Mesendoderm (in vitro differentiated cells): ENCODE data around the gene NSUN4.
"Not testable (repeated sequence)": the region's sequence is repeated elsewhere in the genome, so short reads cannot be mapped to it uniquely, and the experiment has no call there.

Source experiments
- DNase-seq: peaks from one replicate; pipeline ENCODE4 v3.0.0; 2013
- H2AK5ac ChIP-seq: 2 replicates; pipeline ENCODE4 v1.6.1; 2013; ENCODE audit warnings: low read length, inconsistent platforms
- H2BK120ac ChIP-seq: 2 replicates; pipeline ENCODE4 v1.6.1; 2013; ENCODE audit warnings: low read depth, mild to moderate bottlenecking, low read length, moderate library complexity, mixed read lengths
- H2BK15ac ChIP-seq: replicated peaks from 2 replicates; pipeline ENCODE4 v1.6.1; 2013; ENCODE audit warnings: low read depth, mild to moderate bottlenecking, moderate library complexity
- H2BK5ac ChIP-seq: 2 replicates; pipeline ENCODE4 v1.6.1; 2013; ENCODE audit warnings: low read length, inconsistent platforms
- H3K18ac ChIP-seq: 2 replicates; pipeline ENCODE4 v1.6.1; 2013; ENCODE audit warnings: mild to moderate bottlenecking, low read length, mixed read lengths
- H3K23ac ChIP-seq: one replicate; pipeline ENCODE4 v1.6.1; 2013; ENCODE audit warnings: low read length
- H3K27ac ChIP-seq: 2 replicates; pipeline ENCODE4 v1.5.1; 2013; ENCODE audit warnings: low read depth, mild to moderate bottlenecking, inconsistent platforms, low read length, moderate library complexity
- H3K27me3 ChIP-seq: 2 replicates; pipeline ENCODE4 v1.6.1; 2013; ENCODE audit warnings: low read length, control low read depth, mild to moderate bottlenecking, inconsistent platforms; ENCODE audit not compliant: insufficient read depth, poor library complexity
- H3K36me3 ChIP-seq: 2 replicates; pipeline ENCODE4 v1.6.1; 2013; ENCODE audit warnings: low read length, inconsistent platforms; ENCODE audit not compliant: control insufficient read depth, insufficient read depth
- H3K4ac ChIP-seq: one replicate; pipeline ENCODE4 v1.6.1; 2013; ENCODE audit warnings: low read depth, mild to moderate bottlenecking, low read length, moderate library complexity
- H3K4me1 ChIP-seq: 2 replicates; pipeline ENCODE4 v1.6.1; 2013; ENCODE audit warnings: low read depth, low read length, inconsistent platforms; ENCODE audit not compliant: control insufficient read depth
- H3K4me2 ChIP-seq: 2 replicates; pipeline ENCODE4 v1.6.1; 2013; ENCODE audit warnings: low read length
- H3K4me3 ChIP-seq: 2 replicates; pipeline ENCODE4 v1.5.1; 2013; ENCODE audit warnings: mild to moderate bottlenecking, low read length
- H3K56ac ChIP-seq: one replicate; pipeline ENCODE4 v1.6.1; 2013; ENCODE audit warnings: low read length
- H3K79me1 ChIP-seq: 2 replicates; pipeline ENCODE4 v1.6.1; 2013; ENCODE audit warnings: low read length, inconsistent platforms
- H3K79me2 ChIP-seq: 2 replicates; pipeline ENCODE4 v1.6.1; 2013; ENCODE audit warnings: mild to moderate bottlenecking, low read length; ENCODE audit not compliant: control insufficient read depth, insufficient read depth
- H3K9ac ChIP-seq: 2 replicates; pipeline ENCODE4 v1.6.1; 2013; ENCODE audit warnings: low read length, inconsistent platforms
- H4K5ac ChIP-seq: one replicate; pipeline ENCODE4 v1.6.1; 2013; ENCODE audit warnings: low read length
- H4K8ac ChIP-seq: one replicate; pipeline ENCODE4 v1.6.1; 2013; ENCODE audit warnings: low read depth, mild to moderate bottlenecking, control low read depth, low read length, moderate library complexity
- WGBS: extraction: QIAGEN DNeasy Blood & Tissue Kit; methylation state at CpG from one replicate; pipeline ENCODE4 v1.1.7; 2013; ENCODE audit warnings: low lambda C conversion rate, missing lambda C conversion rate; ENCODE audit not compliant: insufficient coverage; ENCODE audit errors: extremely low coverage; 5-methylcytosine and 5-hydroxymethylcytosine counted together

NSUN4 gene

GRCh38 chr1:46337409-46337808, 3.2 kb upstream of the NSUN4 start:
- not testable (repeated sequence) for H3K4me2 ChIP-seq, H3K27me3 ChIP-seq, H2AK5ac ChIP-seq, H4K8ac ChIP-seq, H2BK120ac ChIP-seq, H3K4me1 ChIP-seq, H2BK5ac ChIP-seq, DNase-seq, H4K5ac ChIP-seq, H3K27ac ChIP-seq, H3K9ac ChIP-seq, H3K23ac ChIP-seq, H3K18ac ChIP-seq, H2BK15ac ChIP-seq, H3K36me3 ChIP-seq, H3K4ac ChIP-seq, H3K4me3 ChIP-seq, H3K56ac ChIP-seq
- Histone ChIP-seq H3K79me1 (peaks cover 10% of the 10 kb centered on the region), H3K79me2 (peaks cover 11% of the 10 kb centered on the region)
- WGBS = no CpG with 5 or more reads among the region's 14 CpGs

- no peaks in the 10 kb centered on the region for H3K27me3 ChIP-seq
- H4K8ac ChIP-seq = no peak overlapping the region
- no peak overlapping the region for H3K18ac ChIP-seq
- H3K79me1 ChIP-seq = peaks cover 21% of the 10 kb centered on the region
- H2BK5ac ChIP-seq = no peak overlapping the region
- H3K27ac ChIP-seq = no peak overlapping the region
- H3K36me3 ChIP-seq = peaks cover 3% of the 10 kb centered on the region
- H3K4me2 ChIP-seq = peak overlapping the region; percentile 73
- no peak overlapping the region for H2AK5ac ChIP-seq
- peaks cover 13% of the 10 kb centered on the region for H3K79me2 ChIP-seq
- no peak overlapping the region for H4K5ac ChIP-seq
- peak overlapping the region; percentile 69 for H3K4me3 ChIP-seq
- no peak overlapping the region for H2BK15ac ChIP-seq
- DNase-seq = no peak
- peak overlapping the region; percentile 95 for H3K56ac ChIP-seq
- peak overlapping the region; percentile 80 for H3K9ac ChIP-seq
- no CpG with 5 or more reads among the region's 31 CpGs for WGBS
- H3K23ac ChIP-seq = no peak overlapping the region
- H2BK120ac ChIP-seq = no peak overlapping the region
- H3K4me1 ChIP-seq = no peaks in the 10 kb centered on the region
- H3K4ac ChIP-seq = no peak overlapping the region
These were observed 846 bp downstream of the NSUN4 start for GRCh38 chr1:46341222-46342083.

- Histone ChIP-seq H2BK5ac (no peak overlapping the region), H3K79me2 (peaks cover 13% of the 10 kb centered on the region), H2BK120ac (no peak overlapping the region), H3K18ac (no peak overlapping the region), H4K5ac (no peak overlapping the region), H2BK15ac (no peak overlapping the region), H2AK5ac (no peak overlapping the region), H3K27ac (no peak overlapping the region), H3K4ac (no peak overlapping the region), H3K4me3 (no peak overlapping the region), H3K4me1 (no peaks in the 10 kb centered on the region), H3K9ac (peak overlapping the region; percentile 80), H3K27me3 (no peaks in the 10 kb centered on the region), H3K79me1 (peaks cover 21% of the 10 kb centered on the region), H3K4me2 (no peak overlapping the region), H3K36me3 (peaks cover 5% of the 10 kb centered on the region), H4K8ac (no peak overlapping the region), H3K23ac (no peak overlapping the region), H3K56ac (peak overlapping the region; percentile 95)
- WGBS = no CpG with 5 or more reads among the region's 6 CpGs
- peak; percentile 70 for DNase-seq
These were observed 1.6 kb downstream of the NSUN4 start for GRCh38 chr1:46342084-46342656.

- no peak overlapping the region for H2AK5ac ChIP-seq
- no peak overlapping the region for H4K8ac ChIP-seq
- H3K27me3 ChIP-seq = no peaks in the 10 kb centered on the region
- no peak overlapping the region for H3K4me2 ChIP-seq
- no CpG with 5 or more reads among the region's 8 CpGs for WGBS
- no peak overlapping the region for H2BK5ac ChIP-seq
- no peak overlapping the region for H3K23ac ChIP-seq
- peaks cover 13% of the 10 kb centered on the region for H3K79me2 ChIP-seq
- H3K4me1 ChIP-seq = no peaks in the 10 kb centered on the region
- no peak overlapping the region for H3K27ac ChIP-seq
- H2BK120ac ChIP-seq = no peak overlapping the region
- no peak overlapping the region for H2BK15ac ChIP-seq
- H3K36me3 ChIP-seq = peaks cover 5% of the 10 kb centered on the region
- no peak overlapping the region for H3K4ac ChIP-seq
- peaks cover 21% of the 10 kb centered on the region for H3K79me1 ChIP-seq
- no peak overlapping the region for H4K5ac ChIP-seq
- no peak overlapping the region for H3K56ac ChIP-seq
- no peak overlapping the region for H3K18ac ChIP-seq
- no peak overlapping the region for H3K9ac ChIP-seq
- DNase-seq = no peak
- no peak overlapping the region for H3K4me3 ChIP-seq
These were observed 2.2 kb downstream of the NSUN4 start for GRCh38 chr1:46342677-46343350.

- H3K23ac ChIP-seq = no peak overlapping the region
- H3K4me3 ChIP-seq = no peak overlapping the region
- no peak overlapping the region for H3K18ac ChIP-seq
- H2BK5ac ChIP-seq = no peak overlapping the region
- H3K79me2 ChIP-seq = peaks cover 13% of the 10 kb centered on the region
- no peak overlapping the region for H4K5ac ChIP-seq
- DNase-seq = no peak
- H3K4ac ChIP-seq = no peak overlapping the region
- no peak overlapping the region for H4K8ac ChIP-seq
- H3K4me1 ChIP-seq = no peaks in the 10 kb centered on the region
- no peak overlapping the region for H3K4me2 ChIP-seq
- no peak overlapping the region for H3K56ac ChIP-seq
- peaks cover 5% of the 10 kb centered on the region for H3K36me3 ChIP-seq
- no peaks in the 10 kb centered on the region for H3K27me3 ChIP-seq
- no CpG with 5 or more reads among the region's 4 CpGs for WGBS
- no peak overlapping the region for H2BK15ac ChIP-seq
- H3K27ac ChIP-seq = no peak overlapping the region
- H2AK5ac ChIP-seq = no peak overlapping the region
- H3K79me1 ChIP-seq = peaks cover 21% of the 10 kb centered on the region
- H2BK120ac ChIP-seq = no peak overlapping the region
- no peak overlapping the region for H3K9ac ChIP-seq
These were observed 2.7 kb downstream of the NSUN4 start for GRCh38 chr1:46343351-46343695.
